ENCODE results near the gene RBM33.

DNA sequence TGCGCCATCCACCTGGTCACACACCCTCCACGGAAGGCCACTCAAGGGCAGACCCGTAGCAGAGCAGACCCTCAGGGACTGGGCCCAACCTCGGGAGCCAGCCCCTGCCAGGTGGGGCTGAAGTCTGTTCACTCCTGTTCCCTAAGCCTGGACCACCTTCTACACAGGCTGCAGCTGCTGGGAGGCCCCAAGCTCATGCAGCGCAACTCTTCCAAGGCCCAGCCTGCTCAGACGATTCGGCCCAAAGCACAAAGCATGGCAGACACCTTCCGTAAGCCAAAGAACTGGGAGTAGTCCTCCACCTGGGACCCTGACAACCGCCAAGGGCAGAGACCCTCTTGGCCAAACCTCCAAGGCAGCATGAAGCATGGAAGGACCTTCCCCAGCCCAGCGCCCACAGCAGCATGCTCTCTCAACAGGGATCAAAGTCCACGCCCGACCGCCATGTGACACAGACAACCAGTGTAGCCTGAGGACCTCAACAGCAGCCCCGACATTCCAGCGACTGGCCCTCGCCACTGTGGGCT lies 156.3 kb downstream of the RBM33 start:
- TF ChIP-seq EZH2 (optimal IDR thresholded peaks at IDR 0.05; ENCODE audit: low read depth, low read length): no peak
- TF ChIP-seq, protein P1, sequence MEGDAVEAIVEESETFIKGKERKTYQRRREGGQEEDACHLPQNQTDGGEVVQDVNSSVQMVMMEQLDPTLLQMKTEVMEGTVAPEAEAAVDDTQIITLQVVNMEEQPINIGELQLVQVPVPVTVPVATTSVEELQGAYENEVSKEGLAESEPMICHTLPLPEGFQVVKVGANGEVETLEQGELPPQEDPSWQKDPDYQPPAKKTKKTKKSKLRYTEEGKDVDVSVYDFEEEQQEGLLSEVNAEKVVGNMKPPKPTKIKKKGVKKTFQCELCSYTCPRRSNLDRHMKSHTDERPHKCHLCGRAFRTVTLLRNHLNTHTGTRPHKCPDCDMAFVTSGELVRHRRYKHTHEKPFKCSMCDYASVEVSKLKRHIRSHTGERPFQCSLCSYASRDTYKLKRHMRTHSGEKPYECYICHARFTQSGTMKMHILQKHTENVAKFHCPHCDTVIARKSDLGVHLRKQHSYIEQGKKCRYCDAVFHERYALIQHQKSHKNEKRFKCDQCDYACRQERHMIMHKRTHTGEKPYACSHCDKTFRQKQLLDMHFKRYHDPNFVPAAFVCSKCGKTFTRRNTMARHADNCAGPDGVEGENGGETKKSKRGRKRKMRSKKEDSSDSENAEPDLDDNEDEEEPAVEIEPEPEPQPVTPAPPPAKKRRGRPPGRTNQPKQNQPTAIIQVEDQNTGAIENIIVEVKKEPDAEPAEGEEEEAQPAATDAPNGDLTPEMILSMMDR (IDR thresholded peaks at IDR 0.05; ENCODE audit: low read length): no peak
- no peak for TF ChIP-seq EZH2phosphoT487 (IDR thresholded peaks at IDR 0.05; ENCODE audit: low read length)
